ENCODE measurements around the gene TUBE1.
"Not testable (repeated sequence)": the region's sequence is repeated elsewhere in the genome, so short reads cannot be mapped to it uniquely, and the experiment has no call there.

TUBE1 gene

GRCh38 chr6:112061605-112062004 is 25.7 kb downstream of the TUBE1 start:
- DNase-seq (ENCODE audit: low read depth): no peak

- DNase-seq (ENCODE audit: low read depth): no peak
Measured at GRCh38 chr6:112058243-112059032, 28.8 kb downstream of the TUBE1 start.

- DNase-seq (ENCODE audit: low read depth): no peak
Measured at GRCh38 chr6:112054555-112055190, 32.6 kb downstream of the TUBE1 start.

GRCh38 chr6:112054001-112054400 is 33.3 kb downstream of the TUBE1 start, which contains the start of gene CCN6:
Gene CCN6, plus strand, starts transcription at chr6:112054104. Its CDS starts 254 bp downstream, at chr6:112054358.
- no peak for DNase-seq (ENCODE audit: low read depth)

- peak; percentile 36 for DNase-seq (ENCODE audit: low read depth)
Measured at GRCh38 chr6:112051251-112051740, 36.0 kb downstream of the TUBE1 start.

- no peak for DNase-seq (ENCODE audit: low read depth)
Measured at GRCh38 chr6:112050429-112050828, 36.9 kb downstream of the TUBE1 start.

GRCh38 chr6:112049996-112050395 is 37.3 kb downstream of the TUBE1 start:
- peak; percentile 76 for DNase-seq (ENCODE audit: low read depth)

- peak; percentile 40 for DNase-seq (ENCODE audit: low read depth)
Measured at GRCh38 chr6:112049026-112049799, 38.1 kb downstream of the TUBE1 start.

- DNase-seq (ENCODE audit: low read depth): not testable (repeated sequence)
Measured at GRCh38 chr6:112047523-112047922, 39.8 kb downstream of the TUBE1 start.

GRCh38 chr6:112044856-112045255 is 42.4 kb downstream of the TUBE1 start:
- peak; percentile 97 for DNase-seq (ENCODE audit: low read depth)

GRCh38 chr6:112044196-112044595 is 43.1 kb downstream of the TUBE1 start:
- DNase-seq (ENCODE audit: low read depth): no peak

GRCh38 chr6:112043032-112044007 is 44.0 kb downstream of the TUBE1 start:
- DNase-seq (ENCODE audit: low read depth): peak; percentile 75

- no peak for DNase-seq (ENCODE audit: low read depth)
Measured at GRCh38 chr6:112041535-112041934, 45.7 kb downstream of the TUBE1 start.

GRCh38 chr6:112040956-112041355 is 46.3 kb downstream of the TUBE1 start:
- no peak for DNase-seq (ENCODE audit: low read depth)

- no peak for DNase-seq (ENCODE audit: low read depth)
Measured at GRCh38 chr6:112039431-112039770, 47.9 kb downstream of the TUBE1 start.

GRCh38 chr6:112038756-112039430 is 48.4 kb downstream of the TUBE1 start:
- no peak for DNase-seq (ENCODE audit: low read depth)

- peak; percentile 25 for DNase-seq (ENCODE audit: low read depth)
Measured at GRCh38 chr6:112038268-112038667, 49.0 kb downstream of the TUBE1 start.

GRCh38 chr6:112037783-112038216 is 49.5 kb downstream of the TUBE1 start:
- peak; percentile 92 for DNase-seq (ENCODE audit: low read depth)

- no peak for DNase-seq (ENCODE audit: low read depth)
Measured at GRCh38 chr6:112036088-112036637, 51.1 kb downstream of the TUBE1 start.

GRCh38 chr6:112034616-112034995 is 52.7 kb downstream of the TUBE1 start:
- no peak for DNase-seq (ENCODE audit: low read depth)
